Breast epithelium (tissue), 3 donors: Measurements from ENCODE around the gene KRT78.

Source experiments
- CTCF ChIP-seq, 3 donors: fragments of 450-650 bp; IDR thresholded peaks; one replicate each; pipeline ENCODE4 v1.5.1; 2016 to 2017; ENCODE audit warnings: antibody characterized with exemption in 3 of 3, mild to moderate bottlenecking in 3 of 3, moderate library complexity in 3 of 3
- POLR2A ChIP-seq: fragments of 450-650 bp; IDR thresholded peaks from one replicate; pipeline ENCODE4 v1.6.1; 2016; ENCODE audit warnings: antibody characterized with exemption, mild to moderate bottlenecking, moderate library complexity

- TF ChIP-seq CTCF (IDR thresholded peaks at IDR 0.05) (no peak), POLR2A (no peak)
These were observed 24.0 kb upstream of the KRT78 start for GRCh38 chr12:52872644-52873389.
